CD4-positive, alpha-beta T cell treated with Interleukin-12 subunit alpha and Interleukin-12 subunit beta, for 1 hour (primary cell): ENCODE data around the gene PCDHB16.
"Not testable (repeated sequence)": the region's sequence is repeated elsewhere in the genome, so short reads cannot be mapped to it uniquely, and the experiment has no call there.

Experiments
- DNase-seq: peaks from one replicate; pipeline ENCODE4 v3.0.0-alpha.2; 2020

Gene PCDHB16

GRCh38 chr5:141184117-141184855 is 2.1 kb downstream of the PCDHB16 start:
- DNase-seq = not testable (repeated sequence)

- peak; percentile 33 for DNase-seq
These were observed 4.8 kb downstream of the PCDHB16 start, which contains the start of gene PCDHB9 for GRCh38 chr5:141186897-141187512. TSS of gene PCDHB9 (plus strand) at chr5:141187161. CDS start at chr5:141187319, 158 bp downstream.

GRCh38 chr5:141188682-141189081 is 6.5 kb downstream of the PCDHB16 start:
- not testable (repeated sequence) for DNase-seq

GRCh38 chr5:141189131-141189530 is 6.9 kb downstream of the PCDHB16 start:
- DNase-seq = not testable (repeated sequence)

GRCh38 chr5:141192110-141192725 is 10.0 kb downstream of the PCDHB16 start, which contains the start of gene PCDHB10:
TSS of gene PCDHB10 (plus strand) at chr5:141192353. CDS start at chr5:141192553, 200 bp downstream.
- peak; percentile 18 for DNase-seq

GRCh38 chr5:141194332-141194731 is 12.1 kb downstream of the PCDHB16 start:
- DNase-seq = not testable (repeated sequence)

GRCh38 chr5:141196363-141196762 is 14.2 kb downstream of the PCDHB16 start:
- DNase-seq = no peak

- no peak for DNase-seq
These were observed 17.4 kb downstream of the PCDHB16 start, which contains the start of gene PCDHB11 for GRCh38 chr5:141199359-141200235. TSS of gene PCDHB11 (plus strand) at chr5:141199627. CDS start at chr5:141199775, 148 bp downstream.

- not testable (repeated sequence) for DNase-seq
These were observed 18.9 kb downstream of the PCDHB16 start for GRCh38 chr5:141201126-141201525.

GRCh38 chr5:141201646-141202045 is 19.5 kb downstream of the PCDHB16 start:
- not testable (repeated sequence) for DNase-seq

- no peak for DNase-seq
These were observed 26.3 kb downstream of the PCDHB16 start, which contains the start of gene PCDHB12 for GRCh38 chr5:141208478-141208877. TSS of gene PCDHB12 (plus strand) at chr5:141208719. CDS start at chr5:141208908, 189 bp downstream.

- DNase-seq = not testable (repeated sequence)
These were observed 28.1 kb downstream of the PCDHB16 start for GRCh38 chr5:141210281-141210680.

GRCh38 chr5:141210849-141211248 is 28.7 kb downstream of the PCDHB16 start:
- DNase-seq = not testable (repeated sequence)

GRCh38 chr5:141213656-141214339 is 31.6 kb downstream of the PCDHB16 start, which contains the start of gene PCDHB13:
TSS of gene PCDHB13 (plus strand) at chr5:141213919. CDS start at chr5:141214124, 205 bp downstream.
- DNase-seq = peak; percentile 12

GRCh38 chr5:141214583-141214982 is 32.4 kb downstream of the PCDHB16 start:
- DNase-seq = not testable (repeated sequence)

GRCh38 chr5:141215504-141215903 is 33.3 kb downstream of the PCDHB16 start:
- not testable (repeated sequence) for DNase-seq

- not testable (repeated sequence) for DNase-seq
These were observed 33.8 kb downstream of the PCDHB16 start for GRCh38 chr5:141216035-141216434.

- peak; percentile 2 for DNase-seq
These were observed 41.1 kb downstream of the PCDHB16 start, which contains the start of gene PCDHB14 for GRCh38 chr5:141223112-141223783. TSS of gene PCDHB14 (plus strand) at chr5:141223343. CDS start at chr5:141223506, 163 bp downstream.

- DNase-seq = not testable (repeated sequence)
These were observed 42.7 kb downstream of the PCDHB16 start for GRCh38 chr5:141224844-141225243.

GRCh38 chr5:141225421-141225820 is 43.2 kb downstream of the PCDHB16 start:
- not testable (repeated sequence) for DNase-seq
